8988T (cell line): ENCODE data around the gene CCDC8.
"Not testable (repeated sequence)": the region's sequence is repeated elsewhere in the genome, so short reads cannot be mapped to it uniquely, and the experiment has no call there.

ENCODE experiments used
- DNase-seq: peaks from one replicate; pipeline ENCODE4 v3.0.0; 2011

CCDC8 gene

GRCh38 chr19:46381346-46381745 lies 32.0 kb downstream of the CCDC8 start:
- no peak for DNase-seq

GRCh38 chr19:46380690-46381089 lies 32.7 kb downstream of the CCDC8 start:
- DNase-seq, result no peak

- no peak for DNase-seq
Observed at GRCh38 chr19:46378268-46378667, 35.1 kb downstream of the CCDC8 start.

- no peak for DNase-seq
Observed at GRCh38 chr19:46376241-46377153, 36.9 kb downstream of the CCDC8 start.

DNA sequence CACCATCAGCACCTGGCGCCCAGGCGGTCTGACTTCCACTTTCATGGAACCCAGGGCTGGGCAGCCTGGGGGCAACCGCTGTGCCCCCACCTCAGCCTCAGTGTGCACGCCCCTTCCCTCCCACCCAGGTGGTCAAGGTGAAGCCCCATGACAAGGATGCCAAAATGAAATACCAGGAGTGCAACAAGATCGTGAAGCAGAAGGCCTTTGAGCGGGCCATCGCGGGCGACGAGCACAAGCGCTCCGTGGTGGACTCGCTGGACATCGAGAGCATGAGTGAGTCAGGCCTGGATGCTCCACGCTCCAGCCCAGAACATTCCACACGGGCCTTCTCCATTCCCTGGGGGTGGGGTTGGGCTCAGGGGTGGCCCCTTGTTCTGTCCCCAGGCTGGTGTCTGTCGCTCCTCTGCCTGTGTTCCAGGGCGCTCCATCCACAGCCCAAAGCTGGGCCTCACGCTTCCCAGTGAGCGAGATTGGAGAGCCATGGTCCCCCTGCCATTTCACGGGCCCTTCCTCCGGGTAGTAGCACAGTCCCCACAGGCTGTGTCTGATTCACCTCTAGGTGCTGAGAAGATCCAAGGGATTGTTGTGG lies 37.8 kb downstream of the CCDC8 start:
- not testable (repeated sequence) for DNase-seq

DNA sequence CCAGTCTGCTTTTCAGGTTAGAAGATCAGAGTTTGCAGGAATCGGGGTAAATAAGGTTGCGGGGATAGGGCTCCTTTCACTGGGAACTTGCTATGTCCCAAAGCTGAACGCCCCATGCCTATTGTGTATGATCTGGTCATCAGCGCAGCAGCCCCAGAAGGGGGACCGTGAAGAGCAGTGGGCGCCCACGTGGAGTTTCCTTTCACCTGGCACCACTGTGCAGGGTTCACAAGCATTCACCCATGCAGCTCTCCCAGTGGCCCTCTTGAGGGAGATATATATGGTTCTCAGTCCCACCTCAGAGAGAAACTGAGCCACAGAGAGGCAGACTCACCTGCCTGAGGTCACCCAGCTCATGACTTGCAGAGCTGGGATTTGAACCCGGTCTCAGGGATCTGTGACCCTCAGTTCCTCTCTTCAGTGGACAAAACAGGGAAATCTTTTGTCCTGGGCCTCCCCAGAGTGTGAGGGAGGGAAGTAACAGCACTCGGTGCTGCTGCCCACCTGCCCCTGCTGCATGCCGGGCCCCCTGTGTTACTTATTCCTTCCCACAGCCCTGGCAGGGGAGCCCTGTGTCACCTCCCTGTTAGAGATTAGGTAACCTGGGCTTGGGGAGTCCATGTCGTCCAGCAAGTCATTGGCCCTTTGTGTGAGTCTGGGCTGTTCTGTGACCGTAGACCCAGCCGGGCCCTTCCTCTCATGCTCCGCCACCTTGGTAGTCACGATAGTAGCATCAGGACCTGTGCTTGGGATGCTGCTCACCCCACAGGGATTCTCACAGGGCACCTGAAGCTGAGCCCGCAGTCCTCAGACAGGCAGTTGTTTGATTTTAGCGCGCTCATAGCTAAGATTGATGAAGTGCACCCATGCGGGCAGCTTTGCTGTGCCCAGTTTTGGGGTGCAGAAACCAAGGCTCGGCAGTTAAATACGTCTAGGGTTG lies 38.6 kb downstream of the CCDC8 start:
- DNase-seq, result no peak

DNA sequence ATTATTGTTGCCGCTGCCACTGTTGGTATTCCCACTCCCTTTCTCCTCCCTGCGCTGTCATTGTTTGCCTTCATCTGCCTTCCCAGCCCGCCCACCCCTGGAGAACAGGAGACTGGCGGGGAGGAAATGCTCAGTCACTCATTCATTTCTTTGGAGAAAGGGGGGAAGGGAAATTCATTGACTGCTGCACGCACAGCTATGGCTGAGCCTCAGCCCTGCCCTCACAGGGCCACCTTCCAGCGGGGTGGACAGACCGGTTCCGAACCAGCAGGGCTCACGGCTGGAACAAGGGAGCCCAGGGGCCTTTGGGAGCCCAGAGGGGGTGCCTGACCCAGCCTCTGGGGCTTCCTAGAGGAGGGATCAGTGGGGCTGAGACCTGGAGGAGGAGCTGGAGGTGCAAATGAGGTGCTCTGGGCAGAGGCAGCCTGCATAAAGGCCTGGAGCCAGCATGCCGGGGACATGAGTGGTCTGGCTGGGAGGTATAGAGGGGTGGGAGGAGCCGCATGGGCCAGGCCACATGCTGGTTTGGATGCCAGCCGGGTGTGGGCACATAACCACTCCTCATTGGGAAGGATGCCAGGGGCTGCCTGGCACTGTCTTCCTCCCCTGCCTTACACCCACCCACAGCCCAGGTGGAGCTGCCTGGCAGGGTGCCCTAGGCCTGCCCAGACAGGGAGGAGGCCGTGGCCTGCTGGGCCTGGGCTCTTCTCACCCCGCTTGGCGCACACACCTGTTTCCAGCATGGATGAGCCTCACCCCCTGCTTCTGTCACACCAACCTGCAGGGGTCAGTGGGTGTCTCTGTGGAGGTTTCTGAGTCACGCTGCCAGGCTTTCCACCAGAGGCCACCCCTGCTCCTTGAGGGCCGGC lies 39.6 kb downstream of the CCDC8 start:
- DNase-seq, result no peak

- DNase-seq, result no peak
Observed at GRCh38 chr19:46372901-46373490, 40.4 kb downstream of the CCDC8 start.

- DNase-seq, result no peak
Observed at GRCh38 chr19:46371371-46371901, 41.9 kb downstream of the CCDC8 start.

- DNase-seq, result no peak
Observed at GRCh38 chr19:46369817-46370216, 43.5 kb downstream of the CCDC8 start.

GRCh38 chr19:46368116-46368515 lies 45.2 kb downstream of the CCDC8 start:
- no peak for DNase-seq

- DNase-seq, result no peak
Observed at GRCh38 chr19:46367426-46367825, 45.9 kb downstream of the CCDC8 start.

GRCh38 chr19:46366620-46367292 lies 46.6 kb downstream of the CCDC8 start:
- DNase-seq, result no peak

DNA sequence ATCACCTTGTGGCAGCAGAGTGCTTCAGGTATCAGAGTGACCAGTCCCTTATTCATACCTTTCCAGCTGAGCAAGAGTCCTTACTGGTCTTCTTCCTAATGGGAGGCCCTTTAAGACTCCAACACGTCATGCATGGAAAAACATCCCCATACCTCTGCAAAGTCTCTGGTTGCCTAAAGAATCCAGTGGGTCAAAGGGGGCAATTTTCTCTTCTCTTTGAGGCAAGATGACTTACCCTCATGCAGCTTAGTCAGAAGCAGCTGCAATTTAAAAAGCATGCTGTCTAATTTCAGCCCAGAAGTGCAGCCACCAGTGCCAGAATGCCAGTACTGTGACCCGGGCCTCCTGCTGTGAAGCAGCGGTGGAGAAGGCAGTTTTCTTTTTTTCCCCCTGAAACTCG lies 47.8 kb downstream of the CCDC8 start:
- DNase-seq, result no peak

GRCh38 chr19:46364359-46364758 lies 49.0 kb downstream of the CCDC8 start:
- DNase-seq, result no peak

- DNase-seq, result no peak
Observed at GRCh38 chr19:46361915-46362314, 51.4 kb downstream of the CCDC8 start.
